Umbilical cord (tissue), 2 donors: ENCODE results near the gene PLCD1. TPM values are rescaled to one million over a fixed set of nuclear protein-coding genes. Genes with fewer than 3 reads are reported as not detected.
"Not testable (repeated sequence)": the region's sequence is repeated elsewhere in the genome, so short reads cannot be mapped to it uniquely, and the experiment has no call there.

Source experiments
- DNase-seq: peaks from one replicate; pipeline ENCODE4 v3.0.0-alpha.2; 2015; ENCODE audit warnings: low spot score
- total RNA-seq: library from RNA; depleted of rRNA; stranded (reverse); fragments of >200 nt; gene quantifications from one replicate; pipeline ENCODE4 v1.2.3, GENCODE V29; 2014; ENCODE audit warnings: low replicate concordance; ENCODE audit not compliant: insufficient read depth

The PLCD1 gene
- total RNA-seq, 1 donor from 2014 or later = 31.1 TPM

GRCh38 chr3:38001456-38002081 lies 27.9 kb downstream of the PLCD1 start:
- no peak for DNase-seq

- DNase-seq = no peak
Measured at GRCh38 chr3:38000965-38001455, 28.4 kb downstream of the PLCD1 start.

- DNase-seq = no peak
Measured at GRCh38 chr3:38000242-38000916, 29.1 kb downstream of the PLCD1 start.

GRCh38 chr3:37999836-38000235 lies 29.6 kb downstream of the PLCD1 start:
- DNase-seq = no peak

GRCh38 chr3:37997791-37998370 lies 31.6 kb downstream of the PLCD1 start:
- no peak for DNase-seq

- no peak for DNase-seq
Measured at GRCh38 chr3:37997342-37997741, 32.1 kb downstream of the PLCD1 start.

- peak; percentile 75 for DNase-seq
Measured at GRCh38 chr3:37996785-37997301, 32.6 kb downstream of the PLCD1 start.

GRCh38 chr3:37995652-37996641 lies 33.5 kb downstream of the PLCD1 start:
- DNase-seq = no peak

GRCh38 chr3:37994639-37994972 lies 34.8 kb downstream of the PLCD1 start:
- no peak for DNase-seq

GRCh38 chr3:37993820-37994638 lies 35.4 kb downstream of the PLCD1 start:
- DNase-seq = peak; percentile 83

GRCh38 chr3:37993460-37993819 lies 36.0 kb downstream of the PLCD1 start:
- DNase-seq = no peak

GRCh38 chr3:37993067-37993455 lies 36.4 kb downstream of the PLCD1 start:
- no peak for DNase-seq

GRCh38 chr3:37992271-37993066 lies 37.0 kb downstream of the PLCD1 start:
- DNase-seq = no peak

GRCh38 chr3:37991823-37992222 lies 37.6 kb downstream of the PLCD1 start:
- DNase-seq = no peak

- no peak for DNase-seq
Measured at GRCh38 chr3:37991109-37991508, 38.3 kb downstream of the PLCD1 start.

GRCh38 chr3:37990527-37990926 lies 38.9 kb downstream of the PLCD1 start, which contains the start of gene VILL:
VILL (plus strand) TSS chr3:37990786; CDS start chr3:37993673, 2,887 bp downstream.
- no peak for DNase-seq

GRCh38 chr3:37989821-37990480 lies 39.5 kb downstream of the PLCD1 start:
- DNase-seq = no peak

- no peak for DNase-seq
Measured at GRCh38 chr3:37988931-37989525, 40.4 kb downstream of the PLCD1 start.

- DNase-seq = not testable (repeated sequence)
Measured at GRCh38 chr3:37988376-37988775, 41.1 kb downstream of the PLCD1 start.
